Measurements from ENCODE around the gene PNMT.
"Not testable (repeated sequence)": the region's sequence is repeated elsewhere in the genome, so short reads cannot be mapped to it uniquely, and the experiment has no call there.

Gene PNMT

GRCh38 chr17:39709319-39709997 lies 41.2 kb downstream of the PNMT start:
- DNase-seq (ENCODE audit: low spot score): no peak

- no peak for DNase-seq (ENCODE audit: low spot score)
Observed at GRCh38 chr17:39709998-39710964, 42.0 kb downstream of the PNMT start.

- DNase-seq (ENCODE audit: low spot score): not testable (repeated sequence)
Observed at GRCh38 chr17:39711071-39711470, 42.8 kb downstream of the PNMT start.

GRCh38 chr17:39711851-39712250 lies 43.6 kb downstream of the PNMT start:
- no peak for DNase-seq (ENCODE audit: low spot score)

GRCh38 chr17:39714234-39714633 lies 46.0 kb downstream of the PNMT start:
- DNase-seq (ENCODE audit: low spot score): no peak

- DNase-seq (ENCODE audit: low spot score): no peak
Observed at GRCh38 chr17:39715375-39716072, 47.3 kb downstream of the PNMT start.

GRCh38 chr17:39716073-39716818 lies 48.0 kb downstream of the PNMT start:
- no peak for DNase-seq (ENCODE audit: low spot score)

GRCh38 chr17:39716879-39717536 lies 48.8 kb downstream of the PNMT start:
- DNase-seq (ENCODE audit: low spot score): no peak

- DNase-seq (ENCODE audit: low spot score): no peak
Observed at GRCh38 chr17:39717660-39718059, 49.4 kb downstream of the PNMT start.

GRCh38 chr17:39719563-39720355 lies 51.5 kb downstream of the PNMT start:
- no peak for DNase-seq (ENCODE audit: low spot score)

All from D341Med (cell line).